PC-9 (cell line): Measurements from ENCODE around the gene INPP4A. TPM values are rescaled to one million over a fixed set of nuclear protein-coding genes. Genes with fewer than 3 reads are reported as not detected.

Source experiments
- BruUV-seq: library from RNA; stranded (reverse); fragments of 400-500 nt; replicated peaks from 2 replicates; lab custom pipeline; 2021; lab: Mats Ljungman, UMichigan
- CTCF ChIA-PET: fragments of 300-600 bp; sonication (Branson Sonifier 250); formaldehyde crosslinking; loops from one replicate; lab custom pipeline; 2022; ENCODE audit warnings: antibody characterized with exemption; lab: Charles Lee
- POLR2A ChIA-PET: fragments of 300-600 bp; sonication (Branson Sonifier 250); formaldehyde crosslinking; loops from one replicate; lab custom pipeline; 2022; ENCODE audit warnings: antibody characterized with exemption; ENCODE audit not compliant: unreplicated experiment; lab: Charles Lee
- DNase-seq, 2 experiments: peaks; one replicate each; pipeline versions ENCODE4 v3.0.0 to v3.0.0-alpha.2; 2015 to 2022; ENCODE audit warnings: mixed read lengths in 1 of 2
- H2AFZ ChIP-seq: fragments of 200-600 bp; sonication (generic); 2 replicates; pipeline ENCODE4 v1.8.1; 2017; ENCODE audit warnings: antibody characterized with exemption
- H3F3A ChIP-seq: fragments of 200-600 bp; sonication (generic); 2 replicates; pipeline ENCODE4 v1.8.1; 2017; ENCODE audit warnings: antibody characterized with exemption, mild to moderate bottlenecking, low read depth; ENCODE audit not compliant: insufficient read depth
- H3K27ac ChIP-seq: fragments of 200-600 bp; sonication (generic); 2 replicates; pipeline ENCODE4 v1.6.1; 2016; ENCODE audit warnings: mixed run types
- H3K27me3 ChIP-seq: fragments of 200-600 bp; sonication (generic); 2 replicates; pipeline ENCODE4 v1.6.1; 2016; ENCODE audit warnings: low read depth, mixed run types; ENCODE audit not compliant: insufficient read depth
- H3K36me3 ChIP-seq: fragments of 200-600 bp; sonication (generic); 2 replicates; pipeline ENCODE4 v1.6.1; 2016; ENCODE audit warnings: low read depth, mixed run types
- H3K4me1 ChIP-seq: fragments of 200-600 bp; sonication (generic); replicated peaks from 2 replicates; pipeline ENCODE4 v1.6.1; 2016; ENCODE audit warnings: mixed run types; ENCODE audit not compliant: insufficient read depth
- H3K4me2 ChIP-seq: fragments of 200-600 bp; sonication (generic); 2 replicates; pipeline ENCODE4 v1.6.1; 2017; ENCODE audit warnings: mixed run types
- H3K4me3 ChIP-seq: fragments of 200-600 bp; sonication (generic); 2 replicates; pipeline ENCODE4 v1.6.1; 2016; ENCODE audit warnings: mixed run types
- H3K79me2 ChIP-seq: fragments of 200-600 bp; sonication (generic); 2 replicates; pipeline ENCODE4 v1.6.1; 2017; ENCODE audit warnings: low read depth, mixed run types
- H3K9me2 ChIP-seq: fragments of 200-600 bp; sonication (generic); 2 replicates; pipeline ENCODE4 v1.8.1; 2017; ENCODE audit warnings: mild to moderate bottlenecking; ENCODE audit not compliant: insufficient read depth
- H3K9me3 ChIP-seq: fragments of 200-600 bp; sonication (generic); 2 replicates; pipeline ENCODE4 v1.8.1; 2016; ENCODE audit warnings: low read depth; ENCODE audit not compliant: insufficient read depth
- H4K20me1 ChIP-seq: fragments of 200-600 bp; sonication (generic); 2 replicates; pipeline ENCODE4 v1.8.1; 2017; ENCODE audit not compliant: insufficient read depth
- EZH2 ChIP-seq: fragments of 200-600 bp; sonication (generic); IDR thresholded peaks from 2 replicates; pipeline ENCODE4 v1.8.0; 2017; ENCODE audit warnings: antibody characterized with exemption, low read depth
- intact Hi-C: fragments of 100-400 bp; cut with micrococcal nuclease; formaldehyde crosslinking; loops from one replicate; pipeline ENCODE4 v1.10.0; 2022; ENCODE audit not compliant: unreplicated experiment
- total RNA-seq: library from RNA; stranded (reverse); gene quantifications from 2 replicates; pipeline ENCODE4 v1.2.3, GENCODE V29; 2021
- TF ChIP-seq, protein P1 (sequence below): fragments of 200-600 bp; sonication (generic); conservative IDR thresholded peaks from 2 replicates; pipeline ENCODE4 v1.6.1; 2017; ENCODE audit warnings: mixed run types, antibody characterized with exemption, mild to moderate bottlenecking, moderate library complexity

Gene INPP4A
- total RNA-seq, 1 experiment from 2014 or later: 52.9 TPM

DNA sequence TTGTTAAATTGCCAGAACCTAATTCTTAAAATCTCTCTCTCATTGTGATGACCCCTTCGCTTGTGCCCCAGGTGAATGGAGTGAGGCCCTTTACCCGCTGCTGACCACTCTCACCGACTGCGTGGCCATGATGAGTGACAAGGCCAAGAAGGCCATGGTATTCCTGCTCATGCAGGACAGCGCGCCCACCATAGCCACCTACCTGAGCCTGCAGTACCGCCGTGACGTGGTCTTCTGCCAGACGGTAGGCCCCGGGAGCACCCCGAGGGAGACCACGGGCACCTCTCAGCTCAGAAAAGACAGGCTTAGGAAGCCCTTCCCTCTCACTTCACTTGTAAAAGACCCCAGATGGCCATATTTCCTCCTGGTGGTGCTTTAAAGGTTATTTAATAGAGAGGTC, 118.7 kb downstream of the INPP4A start:
- POLR2A ChIA-PET: no interaction called here
- no peak overlapping the region for H3K4me2 ChIP-seq
- no peaks in the 10 kb centered on the region for H4K20me1 ChIP-seq
- intact Hi-C loops: loop anchor here (5.0 to 10.0 kb wide), 2 partner anchors 81 to 119 kb away; partner anchors contain the start of gene INPP4A
- H3K27ac ChIP-seq: no peak overlapping the region
- H3K4me1 ChIP-seq: no peaks in the 10 kb centered on the region
- no peak for TF ChIP-seq EZH2
- TF ChIP-seq, protein P1, sequence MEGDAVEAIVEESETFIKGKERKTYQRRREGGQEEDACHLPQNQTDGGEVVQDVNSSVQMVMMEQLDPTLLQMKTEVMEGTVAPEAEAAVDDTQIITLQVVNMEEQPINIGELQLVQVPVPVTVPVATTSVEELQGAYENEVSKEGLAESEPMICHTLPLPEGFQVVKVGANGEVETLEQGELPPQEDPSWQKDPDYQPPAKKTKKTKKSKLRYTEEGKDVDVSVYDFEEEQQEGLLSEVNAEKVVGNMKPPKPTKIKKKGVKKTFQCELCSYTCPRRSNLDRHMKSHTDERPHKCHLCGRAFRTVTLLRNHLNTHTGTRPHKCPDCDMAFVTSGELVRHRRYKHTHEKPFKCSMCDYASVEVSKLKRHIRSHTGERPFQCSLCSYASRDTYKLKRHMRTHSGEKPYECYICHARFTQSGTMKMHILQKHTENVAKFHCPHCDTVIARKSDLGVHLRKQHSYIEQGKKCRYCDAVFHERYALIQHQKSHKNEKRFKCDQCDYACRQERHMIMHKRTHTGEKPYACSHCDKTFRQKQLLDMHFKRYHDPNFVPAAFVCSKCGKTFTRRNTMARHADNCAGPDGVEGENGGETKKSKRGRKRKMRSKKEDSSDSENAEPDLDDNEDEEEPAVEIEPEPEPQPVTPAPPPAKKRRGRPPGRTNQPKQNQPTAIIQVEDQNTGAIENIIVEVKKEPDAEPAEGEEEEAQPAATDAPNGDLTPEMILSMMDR: no peak
- H3K9me2 ChIP-seq: no peaks in the 10 kb centered on the region
- no peak for DNase-seq
- H3K79me2 ChIP-seq: no peaks in the 10 kb centered on the region
- no peak overlapping the region for H3K4me3 ChIP-seq
- BruUV-seq: no TSS peak
- no peaks in the 10 kb centered on the region for H3K27me3 ChIP-seq
- no peaks in the 10 kb centered on the region for H3K36me3 ChIP-seq
- H3K9me3 ChIP-seq: no peaks in the 10 kb centered on the region
- no peak overlapping the region for H2AFZ ChIP-seq
- CTCF ChIA-PET: no interaction called here
- no peaks in the 10 kb centered on the region for H3F3A ChIP-seq

GRCh38 chr2:98564541-98565132, 120.0 kb downstream of the INPP4A start:
- no peaks in the 10 kb centered on the region for H3K9me3 ChIP-seq
- no peaks in the 10 kb centered on the region for H3K4me1 ChIP-seq
- intact Hi-C loops: loop anchor here (5.0 to 10.0 kb wide), 2 partner anchors 82 to 120 kb away; partner anchors contain the start of gene INPP4A
- no peaks in the 10 kb centered on the region for H3K36me3 ChIP-seq
- TF ChIP-seq EZH2: no peak
- TF ChIP-seq, protein P1: no peak
- no peaks in the 10 kb centered on the region for H3K27me3 ChIP-seq
- no peak for DNase-seq
- ChIA-PET POLR2A (interaction anchor here (0.7 kb wide), 1 partner anchor 22 kb away, joined by 7 read pairs; no protein-coding TSS in a partner anchor), CTCF (no interaction called here)
- BruUV-seq: no TSS peak
- no peak overlapping the region for H3K27ac ChIP-seq
- no peaks in the 10 kb centered on the region for H3F3A ChIP-seq
- no peak overlapping the region for H3K4me3 ChIP-seq
- no peaks in the 10 kb centered on the region for H3K79me2 ChIP-seq
- no peaks in the 10 kb centered on the region for H4K20me1 ChIP-seq
- H3K9me2 ChIP-seq: no peaks in the 10 kb centered on the region
- no peak overlapping the region for H3K4me2 ChIP-seq
- no peak overlapping the region for H2AFZ ChIP-seq

DNA sequence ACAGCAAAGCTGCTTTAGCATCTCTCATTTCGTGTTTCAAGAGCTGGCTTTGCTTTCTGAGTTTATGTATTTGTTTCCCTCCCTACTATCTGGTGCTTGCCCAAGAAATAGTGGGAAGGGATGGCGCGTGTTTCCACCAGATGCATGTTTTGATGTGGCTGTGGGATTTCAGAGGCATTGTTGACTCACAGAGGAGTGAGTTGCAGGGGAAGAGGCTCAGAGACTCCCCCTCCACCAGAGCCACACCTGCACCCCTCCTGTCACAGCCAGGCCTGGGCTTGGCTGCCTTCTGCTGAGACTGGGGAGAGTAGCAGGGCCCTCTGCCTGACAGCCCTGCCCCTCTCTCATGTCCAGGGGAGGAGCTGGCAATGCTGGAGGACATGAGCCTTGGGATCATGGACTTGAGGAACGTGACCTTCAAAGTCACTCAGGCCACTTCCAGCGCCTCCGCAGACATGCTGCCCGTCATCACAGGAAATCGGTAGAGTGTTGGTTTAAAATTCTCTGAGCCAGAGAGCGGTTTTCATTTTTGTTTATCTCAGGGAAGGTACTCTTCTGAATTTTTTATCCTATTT, 120.7 kb downstream of the INPP4A start:
- Histone ChIP-seq H3K27me3 (no peaks in the 10 kb centered on the region), H3K9me3 (no peaks in the 10 kb centered on the region), H3K79me2 (no peaks in the 10 kb centered on the region), H3K4me1 (no peaks in the 10 kb centered on the region), H3K27ac (no peak overlapping the region), H4K20me1 (no peaks in the 10 kb centered on the region), H3F3A (no peaks in the 10 kb centered on the region), H3K4me2 (no peak overlapping the region), H3K36me3 (no peaks in the 10 kb centered on the region), H3K4me3 (no peak overlapping the region), H2AFZ (no peak overlapping the region), H3K9me2 (no peaks in the 10 kb centered on the region)
- ChIA-PET POLR2A (interaction anchor here (0.7 kb wide), 1 partner anchor 23 kb away, joined by 7 read pairs; no protein-coding TSS in a partner anchor), CTCF (no interaction called here)
- TF ChIP-seq, protein P1: no peak
- no peak for TF ChIP-seq EZH2
- BruUV-seq: no TSS peak
- no peak for DNase-seq
- intact Hi-C loops: loop anchor here (10.0 kb wide), 1 partner anchor 121 kb away; the partner anchor contains the start of gene INPP4A
